ENCODE results near the gene PHF2.

The PHF2 gene

DNA sequence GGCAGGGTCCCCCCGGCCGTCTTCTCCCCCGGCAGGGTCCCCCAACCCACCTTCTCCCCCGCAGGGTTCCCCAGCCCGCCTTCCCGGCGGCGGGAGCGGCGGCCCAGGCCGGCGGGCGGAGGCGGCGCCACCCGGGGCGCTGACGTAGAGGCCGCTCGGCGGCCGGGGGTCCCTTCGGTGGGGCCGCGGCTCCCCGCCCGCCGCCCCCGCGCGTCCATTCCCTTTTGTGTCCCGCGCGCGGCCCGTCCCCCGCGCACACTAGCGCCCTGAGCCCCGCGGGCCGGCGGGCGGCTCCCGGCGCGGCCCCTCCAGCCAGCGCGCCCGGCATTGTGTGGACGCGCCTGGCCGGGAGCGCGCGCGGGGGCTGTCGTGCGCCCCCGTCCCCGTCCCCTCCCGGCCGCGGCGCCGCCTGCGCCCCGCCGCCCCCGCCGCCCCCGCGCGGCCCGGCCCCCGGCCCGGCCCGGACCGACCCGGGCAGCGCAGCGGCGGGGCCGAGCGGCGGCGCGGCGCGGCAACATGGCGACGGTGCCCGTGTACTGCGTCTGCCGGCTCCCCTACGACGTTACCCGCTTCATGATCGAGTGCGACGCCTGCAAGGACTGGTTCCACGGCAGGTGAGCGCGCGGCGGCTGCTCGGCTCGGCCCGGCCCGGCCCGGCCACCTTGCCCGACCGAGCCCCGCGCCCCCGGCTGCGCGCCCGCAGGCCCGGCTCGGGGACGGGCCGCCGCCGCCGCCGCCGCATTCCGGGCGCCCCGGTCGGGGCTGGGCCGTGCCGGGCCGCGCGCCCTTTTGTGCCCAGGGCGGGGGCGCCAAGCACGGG lies at the start of gene PHF2:
PHF2 (plus strand) TSS at position 327 of the 820 bp plus-strand sequence; CDS start at position 517, 190 bp downstream.
- DNase-seq: peak; percentile 50

DNA sequence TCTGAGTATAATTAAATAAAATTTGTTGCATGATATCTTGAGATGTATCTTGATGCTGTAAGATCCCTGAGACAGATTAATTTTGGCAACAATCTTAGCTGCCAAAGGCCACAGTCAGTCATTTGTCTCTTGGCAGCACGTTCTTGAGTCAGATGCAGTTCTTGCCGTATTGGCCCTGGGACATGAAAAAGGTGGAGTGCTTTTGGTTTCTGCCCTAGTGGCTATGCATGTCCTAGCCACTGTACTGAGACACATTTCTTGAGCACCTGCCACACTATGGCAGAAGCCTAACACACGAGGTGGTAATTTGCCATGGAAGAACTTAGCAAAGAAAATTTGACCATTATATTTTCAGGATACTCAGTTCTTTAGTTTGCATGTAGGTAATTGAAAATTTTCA lies 45.0 kb upstream of the PHF2 start:
- DNase-seq: no peak

DNA sequence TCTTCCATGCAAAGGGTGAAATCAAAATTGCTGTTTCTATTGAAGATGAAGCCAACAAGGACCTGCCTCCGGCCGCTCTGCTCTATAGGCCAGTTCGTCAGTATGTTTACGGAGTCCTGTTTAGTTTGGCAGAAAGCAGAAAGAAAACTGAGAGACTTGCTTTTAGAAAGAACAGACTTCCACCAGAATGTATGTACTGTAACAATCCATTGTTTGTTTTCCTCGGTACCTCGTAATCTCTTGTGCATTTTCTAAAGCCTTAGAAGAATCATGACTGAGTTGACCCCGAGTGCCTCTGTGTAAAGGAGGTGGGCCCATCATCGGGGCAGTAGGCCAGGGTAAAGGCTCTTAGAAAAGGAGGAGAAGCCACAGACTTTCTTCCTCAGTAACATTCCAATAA lies 44.2 kb upstream of the PHF2 start:
- DNase-seq: no peak

DNA sequence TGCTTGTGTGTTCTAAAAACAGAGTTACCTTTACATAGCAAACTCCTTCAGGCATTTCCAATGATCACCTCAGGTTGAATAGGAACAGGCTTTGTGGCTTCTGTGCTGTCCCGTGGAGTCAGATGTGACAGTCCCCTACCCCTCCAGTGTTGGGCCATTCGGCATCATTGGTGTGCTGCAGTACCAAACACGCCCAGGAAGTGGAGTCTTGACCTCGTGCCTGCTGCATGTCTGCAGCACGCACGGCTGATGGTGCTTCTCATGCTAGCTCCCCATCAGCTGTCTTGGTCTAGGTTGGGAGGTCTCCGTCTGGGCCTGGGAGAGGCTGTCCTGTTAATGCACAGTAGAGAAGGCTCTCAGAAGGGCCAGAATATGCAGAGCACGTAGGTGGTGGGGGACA lies 42.5 kb upstream of the PHF2 start:
- no peak for DNase-seq

DNA sequence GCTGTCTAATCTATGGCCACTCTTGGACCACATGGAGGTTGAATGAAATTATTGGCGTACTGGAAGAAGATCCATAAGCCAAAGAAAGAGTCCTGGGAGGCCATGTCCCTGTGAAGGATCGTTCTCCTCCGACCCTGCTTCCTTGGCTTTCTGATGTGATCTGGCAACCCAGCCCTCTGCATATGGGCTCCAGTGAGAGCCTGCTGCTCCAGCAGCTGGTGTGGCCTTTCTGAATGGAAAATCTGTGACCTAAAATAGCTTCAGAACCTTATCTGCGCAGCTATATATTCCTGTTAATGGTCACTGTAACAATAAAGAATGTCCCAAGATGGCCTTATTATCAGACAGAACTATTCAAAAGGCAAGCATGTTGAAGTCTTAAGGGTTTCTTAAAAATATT lies 40.2 kb upstream of the PHF2 start:
- no peak for DNase-seq

DNA sequence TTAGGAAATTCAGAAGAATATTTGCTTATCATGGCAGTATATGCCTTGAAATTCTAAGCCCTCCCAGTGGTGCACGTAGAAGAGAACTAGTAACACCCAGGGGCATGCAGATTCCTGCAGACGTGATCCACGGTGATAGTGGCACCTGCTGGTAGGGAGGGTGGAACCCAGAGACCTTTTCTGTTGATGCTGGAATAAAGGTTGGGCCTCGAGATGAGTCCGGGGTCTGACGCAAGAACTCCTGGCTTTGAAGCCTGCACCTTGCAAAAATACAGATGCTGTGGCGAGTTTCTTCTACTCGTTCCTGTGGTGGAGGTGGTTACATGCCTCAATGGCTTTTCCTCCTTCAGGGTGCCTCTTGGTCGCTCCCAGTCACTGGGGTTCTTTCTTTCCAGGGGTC lies 39.5 kb upstream of the PHF2 start:
- DNase-seq: no peak

DNA sequence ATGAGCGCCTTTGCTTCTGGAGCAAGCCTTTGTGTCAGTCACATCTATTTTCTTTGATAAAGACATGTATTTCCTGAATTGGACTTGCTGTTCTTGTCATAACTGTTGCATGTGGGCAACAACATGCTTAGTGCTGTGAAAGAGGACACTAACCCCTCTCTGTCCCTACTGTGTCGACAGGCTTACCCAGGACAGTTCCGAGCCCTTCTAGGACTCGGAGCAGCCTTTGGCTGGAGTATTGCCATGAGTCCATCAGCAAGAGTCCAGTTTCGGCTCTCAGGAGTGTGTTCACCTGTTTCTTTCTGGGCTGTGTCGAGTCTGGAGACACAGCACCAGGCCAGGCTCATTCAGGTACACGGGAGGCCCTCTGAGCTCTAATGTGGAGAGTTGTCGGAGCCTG lies 36.1 kb upstream of the PHF2 start:
- DNase-seq: no peak

DNA sequence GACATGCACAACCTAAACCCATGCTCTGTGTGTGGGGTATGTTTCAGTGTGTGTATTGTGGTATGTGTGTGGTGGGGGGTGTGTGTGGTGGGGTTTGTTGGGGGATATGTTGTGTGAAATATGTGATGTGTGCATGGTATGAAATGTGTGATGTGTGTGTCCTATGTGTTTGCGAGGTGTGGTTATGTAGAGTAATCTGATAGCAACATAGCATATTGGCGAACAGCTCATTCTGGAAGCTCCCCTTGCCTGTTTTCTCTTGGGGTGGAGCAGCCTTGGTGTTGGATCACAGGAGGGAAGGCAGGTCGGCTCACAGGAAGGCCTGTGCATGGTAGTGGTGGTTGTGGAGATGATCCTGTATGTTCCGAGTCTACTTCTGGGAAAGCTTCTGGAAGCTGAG lies 35.4 kb upstream of the PHF2 start:
- no peak for DNase-seq

DNA sequence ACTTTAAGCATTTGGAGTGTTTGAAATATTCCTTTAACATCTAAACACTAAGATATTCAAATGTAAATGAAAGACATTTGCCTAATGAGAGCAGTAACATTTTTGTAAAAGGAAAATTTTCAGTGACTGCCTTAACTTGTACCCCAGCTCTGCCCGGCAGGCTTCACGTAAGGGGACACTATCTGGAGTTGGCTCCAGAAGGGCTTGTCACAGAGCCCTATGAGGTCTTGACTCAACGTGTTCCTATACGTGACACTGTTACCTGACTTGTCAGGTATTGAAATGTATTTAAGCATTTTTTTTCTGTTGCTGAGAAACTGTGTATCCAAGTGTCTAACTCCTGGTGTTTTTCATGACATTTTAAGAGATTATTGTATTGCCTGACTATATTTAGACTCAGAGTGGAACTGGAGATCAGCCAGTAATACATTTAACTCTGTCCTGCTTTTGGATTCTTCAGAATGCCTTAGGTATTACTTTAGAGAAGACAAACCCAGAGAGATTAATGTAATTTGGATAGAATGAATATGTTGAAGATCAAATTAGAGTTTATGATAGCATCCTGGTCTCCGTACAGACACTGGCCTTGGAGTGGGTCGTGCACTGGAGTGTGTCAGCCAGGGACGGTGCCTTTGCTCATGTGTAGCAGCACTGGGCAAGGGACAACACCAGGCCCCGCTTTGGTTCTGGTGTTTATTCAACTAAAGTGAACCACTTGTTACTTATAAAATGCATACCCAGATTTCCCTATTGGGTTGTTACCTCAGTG lies 34.6 kb upstream of the PHF2 start:
- no peak for DNase-seq

DNA sequence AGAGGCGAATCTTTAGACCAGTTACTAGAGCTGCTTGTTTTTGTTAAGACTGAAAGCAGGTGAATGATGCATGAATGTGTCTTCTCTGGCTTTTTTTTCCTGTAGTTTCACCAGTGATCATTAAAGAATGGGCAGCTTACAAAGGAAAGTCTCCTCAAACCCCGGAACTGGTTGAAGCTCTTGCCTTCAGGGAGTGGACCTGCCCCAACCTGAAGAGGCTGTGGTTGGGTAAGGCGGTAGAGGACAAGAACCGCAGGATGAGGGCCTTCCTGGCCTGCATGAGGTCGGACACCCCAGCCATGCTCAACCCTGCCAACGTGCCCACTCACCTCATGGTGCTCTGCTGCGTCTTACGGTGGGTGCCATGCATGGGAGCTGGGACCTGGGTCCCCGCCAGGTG lies 33.3 kb upstream of the PHF2 start:
- no peak for DNase-seq

DNA sequence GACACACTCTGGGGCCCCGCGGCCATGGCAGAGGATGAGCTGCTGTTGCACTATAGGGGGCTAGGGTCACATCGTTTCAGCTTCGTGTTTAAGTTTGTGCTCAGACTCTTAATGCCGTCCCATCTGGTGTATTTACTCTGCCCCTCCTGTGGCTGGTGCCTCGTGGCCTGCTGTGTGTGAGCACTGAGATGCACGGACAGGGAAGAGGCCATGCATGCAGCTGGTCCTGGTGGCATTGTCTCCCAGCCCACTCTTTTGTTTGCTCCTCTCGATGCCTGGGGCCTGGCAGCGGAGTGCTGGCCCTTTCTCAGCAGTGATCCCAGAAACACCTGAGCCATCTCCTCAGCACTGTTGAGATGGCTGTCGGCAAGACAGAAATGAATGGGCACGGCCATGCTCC lies 30.0 kb upstream of the PHF2 start:
- DNase-seq: no peak

DNA sequence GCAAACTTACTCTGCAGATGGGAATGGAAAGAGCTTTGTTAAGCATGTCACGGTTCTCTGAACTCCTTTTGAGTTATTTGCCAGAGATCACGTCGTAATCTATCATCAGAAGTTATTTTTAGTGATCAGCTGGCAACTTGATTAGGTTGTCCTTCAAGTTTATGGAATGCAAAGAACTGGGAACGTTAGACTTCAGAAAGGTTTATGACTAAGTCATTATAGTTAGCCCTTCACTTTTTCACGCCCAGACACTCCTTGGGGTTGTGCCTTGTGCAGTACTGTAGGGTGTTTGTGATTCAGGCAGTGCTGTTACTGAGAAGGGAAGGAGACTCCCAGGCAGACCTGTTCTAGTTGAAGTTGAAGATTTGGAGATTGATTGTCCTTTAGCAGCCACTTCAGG lies 26.8 kb upstream of the PHF2 start:
- no peak for DNase-seq

DNA sequence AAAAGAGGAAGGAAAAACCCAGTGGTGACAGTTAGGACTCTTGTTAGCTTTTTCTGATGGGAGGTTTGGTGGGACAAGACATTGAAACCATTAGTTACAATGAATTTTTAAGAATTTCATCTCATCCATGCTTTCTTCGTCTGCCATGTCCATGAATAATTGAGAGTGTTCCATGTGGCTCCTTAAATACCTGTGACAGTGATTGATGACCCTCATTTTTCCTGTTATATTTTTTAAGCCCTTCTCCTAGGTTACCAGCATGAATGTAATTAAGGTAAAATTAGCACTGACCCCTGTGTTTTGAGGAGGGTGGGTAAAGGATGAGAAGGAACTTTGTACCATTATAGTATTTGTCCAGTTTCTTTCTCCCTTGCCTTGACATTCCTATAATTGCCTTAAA lies 23.5 kb upstream of the PHF2 start:
- no peak for DNase-seq

DNA sequence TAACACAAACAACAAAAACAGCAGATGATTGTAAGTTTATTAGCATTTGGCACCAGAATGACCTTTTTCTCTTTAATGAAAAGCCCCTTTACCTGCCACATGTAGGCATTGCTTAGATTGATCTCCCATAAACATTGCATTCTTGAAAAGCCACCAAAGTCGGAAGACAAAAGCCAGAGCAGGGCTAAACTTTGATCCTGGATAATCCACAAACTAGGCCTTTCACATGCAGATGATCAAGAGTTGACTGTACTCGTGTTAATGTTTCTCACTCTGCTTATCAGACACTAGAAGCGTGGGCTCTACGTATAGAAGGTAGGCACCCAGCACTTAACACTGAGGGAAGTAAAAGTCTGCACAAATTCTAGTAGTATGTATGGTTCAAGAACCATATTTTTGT lies 21.0 kb upstream of the PHF2 start:
- no peak for DNase-seq

DNA sequence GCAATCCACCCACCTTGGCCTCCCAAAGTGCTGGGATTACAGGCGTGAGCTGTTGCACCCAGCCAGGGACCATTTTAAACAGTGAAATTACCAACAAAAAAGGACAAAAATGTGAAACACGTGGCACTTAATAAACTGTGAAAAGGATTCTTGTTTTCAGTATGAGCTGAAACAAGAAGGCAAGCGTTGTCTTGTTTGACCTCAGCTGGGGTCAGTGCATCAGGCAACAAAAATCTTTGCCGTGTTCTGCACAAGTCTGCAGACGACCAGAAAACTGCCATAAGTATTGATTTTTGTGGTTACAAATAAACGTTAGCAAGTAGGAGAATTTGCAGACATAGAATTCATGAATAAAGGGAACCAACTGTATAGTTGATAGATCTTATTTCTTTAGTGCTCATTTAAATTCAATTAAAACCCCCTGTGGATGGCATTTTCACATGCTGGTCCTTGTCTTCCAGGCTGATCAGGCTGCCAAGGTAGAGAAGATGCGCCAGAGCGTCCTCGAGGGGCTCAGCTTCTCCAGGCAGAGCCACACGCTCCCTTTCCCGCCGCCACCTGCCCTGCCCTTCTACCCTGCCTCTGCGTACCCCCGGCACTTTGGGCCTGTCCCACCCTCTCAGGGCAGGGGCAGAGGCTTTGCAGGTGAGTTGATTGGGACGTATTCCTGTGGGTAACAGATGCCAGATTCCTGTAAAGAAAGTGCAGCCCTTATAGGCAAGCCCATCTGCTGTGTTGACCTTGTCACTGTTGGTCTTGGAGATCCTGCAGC lies 18.8 kb upstream of the PHF2 start:
- DNase-seq: no peak

DNA sequence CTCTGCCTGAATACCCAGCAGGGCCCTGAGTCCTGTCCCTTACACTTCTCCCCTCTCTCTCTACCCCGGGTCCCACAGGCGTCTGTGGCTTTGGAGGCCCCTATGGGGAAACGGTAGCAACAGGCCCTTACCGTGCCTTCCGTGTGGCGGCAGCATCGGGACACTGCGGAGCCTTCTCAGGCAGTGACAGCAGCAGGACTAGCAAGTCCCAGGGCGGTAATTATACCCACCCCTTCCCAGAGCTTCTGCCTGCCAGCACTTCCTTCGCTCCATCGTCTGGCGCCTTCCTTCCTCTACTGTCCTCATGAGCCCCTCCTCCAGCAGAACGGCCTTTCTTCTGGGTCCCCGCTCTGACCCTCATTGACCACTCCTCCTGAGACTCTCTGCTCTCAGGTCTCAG lies 17.9 kb upstream of the PHF2 start:
- no peak for DNase-seq

DNA sequence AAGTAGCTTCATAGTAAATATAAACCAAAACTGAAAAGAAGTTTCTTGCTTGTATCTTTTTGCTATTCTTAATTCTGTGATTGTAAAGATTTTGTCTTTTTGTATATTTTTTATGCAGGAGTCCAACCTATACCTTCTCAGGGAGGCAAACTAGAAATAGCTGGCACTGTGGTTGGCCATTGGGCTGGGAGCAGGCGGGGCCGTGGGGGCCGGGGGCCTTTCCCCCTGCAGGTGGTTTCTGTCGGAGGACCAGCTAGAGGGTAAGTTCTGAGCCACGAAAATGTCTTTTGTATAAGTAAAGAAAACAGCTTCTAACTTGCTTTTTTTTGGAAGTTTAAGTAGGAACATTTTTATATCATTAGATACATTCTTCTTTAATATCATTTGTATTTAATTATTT lies 15.4 kb upstream of the PHF2 start:
- DNase-seq: no peak

DNA sequence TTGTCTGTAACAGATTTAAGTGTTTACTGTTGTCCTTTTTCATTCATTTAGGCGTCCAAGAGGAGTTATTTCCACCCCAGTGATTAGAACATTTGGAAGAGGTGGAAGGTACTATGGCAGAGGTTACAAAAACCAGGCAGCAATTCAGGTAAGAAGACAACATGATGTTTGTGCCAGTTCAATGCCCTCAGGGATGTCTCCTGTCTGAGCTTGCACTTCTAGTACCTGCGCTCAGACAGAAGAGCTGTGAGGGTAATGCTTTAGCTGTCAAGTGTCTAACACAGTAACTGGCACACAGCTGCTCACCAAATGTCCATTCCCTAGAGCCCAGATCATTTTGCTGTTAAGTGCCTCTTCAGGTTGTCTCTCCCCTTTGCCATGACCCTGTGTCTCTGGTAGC lies 14.2 kb upstream of the PHF2 start:
- no peak for DNase-seq

DNA sequence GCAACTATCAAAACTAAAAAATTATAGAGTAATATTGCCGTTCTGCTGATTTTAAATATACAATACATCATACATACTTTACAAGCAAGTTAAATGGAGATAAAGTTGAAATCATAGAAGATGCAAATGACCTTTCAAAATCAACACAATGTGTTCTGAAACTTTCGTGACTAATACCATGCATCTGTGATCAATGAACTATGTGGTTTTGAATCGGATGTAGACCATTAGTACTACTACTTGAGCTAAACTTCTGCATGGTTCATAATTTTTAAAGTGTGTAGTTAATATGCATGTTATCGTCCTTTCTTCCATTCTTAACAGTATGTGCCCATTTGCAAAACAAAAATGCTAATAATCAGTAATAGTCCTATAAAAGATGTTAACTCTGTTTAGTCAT lies 11.3 kb upstream of the PHF2 start:
- no peak for DNase-seq

DNA sequence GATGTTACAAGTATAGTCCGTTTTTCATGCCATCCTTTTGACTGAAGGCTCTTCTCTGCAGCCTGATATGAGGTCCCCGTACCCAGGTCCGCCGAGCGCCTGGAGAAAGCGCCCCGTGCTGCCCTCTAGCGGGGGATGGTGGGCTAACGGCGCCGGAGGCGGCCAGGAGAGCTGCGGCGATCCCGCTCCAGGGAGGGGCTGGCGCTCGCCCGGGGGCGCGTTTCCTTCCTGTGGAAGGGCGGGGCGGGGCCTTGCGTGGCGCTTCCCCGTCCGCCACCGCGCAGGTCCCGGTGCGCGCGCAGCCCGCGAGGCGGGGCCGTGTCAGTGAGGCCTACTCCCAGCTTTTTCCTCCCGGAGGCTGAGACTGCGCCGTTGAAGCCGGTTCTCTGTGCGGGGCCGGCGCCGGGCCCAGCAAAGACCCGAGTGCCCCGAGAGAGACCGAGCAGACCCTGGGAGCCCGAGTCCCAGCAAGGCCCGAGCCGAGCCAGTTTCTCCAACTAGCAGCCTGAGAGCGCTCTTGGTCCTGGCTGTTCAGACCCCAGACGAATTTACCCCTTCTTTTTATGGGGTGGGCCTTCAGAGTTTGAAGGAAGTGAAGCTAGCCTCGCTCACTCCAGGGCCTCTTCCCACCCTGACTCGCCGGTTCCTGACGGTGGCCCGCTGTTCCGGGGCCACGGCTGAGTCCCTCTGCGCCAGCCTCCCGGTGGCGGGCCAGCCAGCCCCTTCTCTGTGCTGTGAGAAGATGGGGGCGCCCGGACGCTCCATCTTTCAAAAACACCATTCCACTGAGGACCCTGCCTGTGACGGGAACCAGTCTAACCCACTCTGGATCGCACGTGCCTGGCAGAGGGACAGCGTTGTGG lies 9.7 kb upstream of the PHF2 start:
- DNase-seq: peak; percentile 99

DNA sequence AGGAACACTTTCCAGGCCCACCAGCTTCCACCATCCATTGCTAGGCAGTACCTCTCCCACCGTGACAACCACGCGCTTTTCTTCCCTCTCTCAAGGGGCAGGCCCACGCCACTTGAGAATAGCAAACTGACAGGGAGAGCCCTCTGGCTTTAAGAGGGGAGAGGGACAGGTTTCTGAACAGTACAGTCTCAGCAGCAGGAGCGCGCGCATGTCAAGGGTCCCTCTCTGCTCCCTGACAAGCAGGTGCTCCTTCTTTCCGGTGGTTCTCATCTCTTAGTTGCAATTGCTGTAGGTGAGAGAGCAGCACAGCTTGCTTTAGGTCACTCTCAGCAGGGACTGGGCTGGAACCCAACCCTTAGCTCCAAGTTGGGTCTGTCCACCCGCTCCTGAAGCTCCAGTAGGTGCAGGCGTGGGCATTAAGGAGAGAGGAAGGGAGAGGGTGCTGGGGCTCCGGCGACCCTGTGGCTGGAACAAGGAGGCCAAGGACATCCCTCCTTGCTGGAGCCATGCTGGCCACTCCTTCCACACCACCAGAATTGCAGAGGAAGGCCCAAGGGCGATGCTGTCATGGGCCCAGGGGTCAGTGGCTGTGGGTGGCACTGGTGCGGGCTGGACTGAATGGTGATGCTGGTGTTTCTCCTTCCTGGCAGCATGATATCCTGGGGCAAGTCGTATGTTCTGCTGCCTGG lies 9.0 kb upstream of the PHF2 start:
- DNase-seq: peak; percentile 22

DNA sequence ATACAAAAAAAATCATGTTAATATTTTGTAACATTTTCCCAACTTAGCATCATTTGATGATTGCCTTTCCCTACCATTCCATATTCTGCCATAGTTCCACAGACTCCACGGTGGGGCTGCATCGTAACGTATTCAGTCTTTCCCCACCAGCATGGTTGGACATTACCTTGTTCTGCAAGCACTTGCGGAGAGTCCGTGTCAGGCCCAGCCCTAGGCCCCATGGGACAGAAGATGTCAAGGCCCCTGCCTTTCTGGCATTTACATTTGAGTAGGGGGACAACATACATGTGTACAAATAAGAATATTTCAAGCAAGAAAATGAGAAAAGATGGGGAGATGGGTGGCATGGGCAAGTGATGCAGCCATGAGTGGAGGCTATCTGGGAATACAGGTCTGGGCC lies 8.2 kb upstream of the PHF2 start:
- DNase-seq: no peak

Data from stimulated activated CD4-positive, alpha-beta T cell treated with anti-CD3 and anti-CD28 coated beads, Interleukin-15, amount 100 ng/mL, for 24 hours (primary cell).